Amniotic epithelial cell (primary cell): ENCODE results near the gene ITGA2B.
"Not testable (repeated sequence)": the region's sequence is repeated elsewhere in the genome, so short reads cannot be mapped to it uniquely, and the experiment has no call there.

Experiments used
- DNase-seq: peaks from one replicate; pipeline ENCODE4 v3.0.0-alpha.2; 2010; ENCODE audit warnings: low read depth

The ITGA2B gene

DNA sequence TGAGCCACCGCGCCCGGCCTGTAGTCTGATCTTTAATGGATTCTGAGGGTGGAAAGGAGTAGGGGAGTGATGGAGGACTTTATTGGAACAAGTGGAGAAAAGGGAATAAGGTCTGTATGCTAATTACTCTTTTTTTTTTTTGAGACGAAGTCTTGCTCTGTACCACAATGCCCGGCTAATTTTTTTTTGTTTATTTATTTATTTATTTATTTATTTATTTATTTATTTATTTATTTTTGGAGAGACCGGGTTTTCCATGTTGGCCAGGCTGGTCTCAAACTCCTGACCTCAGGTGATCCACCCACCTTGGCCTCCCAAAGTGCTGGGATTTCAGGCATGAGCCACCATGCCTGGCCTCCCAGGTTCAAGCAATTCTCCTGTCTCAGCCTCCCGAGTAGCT is 59.9 kb downstream of the ITGA2B start:
- DNase-seq = not testable (repeated sequence)

- no peak for DNase-seq
These were observed 61.6 kb downstream of the ITGA2B start for GRCh38 chr17:44327715-44328449.

- peak; percentile 98 for DNase-seq
These were observed 62.5 kb downstream of the ITGA2B start for GRCh38 chr17:44326861-44327444.

DNA sequence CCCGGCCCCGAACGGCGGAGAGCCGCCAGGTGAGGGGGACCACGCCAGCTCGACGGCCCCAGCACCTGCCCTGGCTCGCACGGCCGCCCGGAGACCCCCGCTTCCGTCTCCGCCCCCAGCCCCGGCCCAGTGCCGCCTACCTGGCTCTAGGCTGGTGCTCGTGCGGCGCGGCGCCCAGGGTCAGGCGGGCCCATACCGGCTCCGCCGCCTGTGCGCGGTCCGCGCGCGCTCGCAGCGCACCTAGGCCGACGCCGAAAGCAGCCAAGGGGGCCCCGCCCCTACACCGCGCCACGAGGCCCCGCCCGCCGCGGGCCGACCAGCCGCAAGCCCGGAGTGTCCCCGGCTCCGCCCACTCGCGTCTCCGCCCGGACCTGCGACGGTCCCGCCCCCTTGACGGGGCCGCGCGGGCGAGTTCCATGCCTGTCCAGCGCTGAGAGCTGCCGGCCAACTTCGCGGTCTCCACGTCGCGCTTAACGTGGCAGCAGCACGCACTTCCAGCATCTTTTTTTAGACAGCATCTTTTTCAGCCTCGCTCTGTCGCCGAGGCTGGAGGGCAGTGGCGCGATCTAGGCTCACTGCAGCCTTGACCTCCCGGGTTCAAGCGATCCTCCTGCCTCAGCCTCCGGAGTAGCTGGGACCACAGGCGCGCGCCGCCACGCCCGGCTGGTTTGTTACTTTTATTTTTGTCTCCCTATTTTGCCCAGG is 64.7 kb downstream of the ITGA2B start, which contains the start of gene SLC25A39:
SLC25A39 (minus strand) TSS at position 253 of the 705 bp plus-strand sequence. CDS start 1,261 bp downstream, outside the sequence.
- peak; percentile 90 for DNase-seq

GRCh38 chr17:44324092-44324570 is 65.3 kb downstream of the ITGA2B start:
- DNase-seq = no peak

- no peak for DNase-seq
These were observed 65.9 kb downstream of the ITGA2B start for GRCh38 chr17:44323359-44324091.

- no peak for DNase-seq
These were observed 67.1 kb downstream of the ITGA2B start for GRCh38 chr17:44322236-44322895.
